Measurements from ENCODE around the gene ZNF80. TPM values are rescaled to one million over a fixed set of nuclear protein-coding genes. Genes with fewer than 3 reads are reported as not detected.

The ZNF80 gene
- total RNA-seq, 1 experiment from 2014 or later: not detected

GRCh38 chr3:114207768-114208167 lies 29.6 kb downstream of the ZNF80 start:
- H3K4me2 ChIP-seq (ENCODE audit: low read depth, low read length, poor library complexity, severe bottlenecking): no peak overlapping the region
- no peak for DNase-seq
- H3K9ac ChIP-seq (ENCODE audit: low read length): no peak overlapping the region

GRCh38 chr3:114206342-114206741 lies 31.0 kb downstream of the ZNF80 start:
- Histone ChIP-seq H2AFZ (ENCODE audit: low read length) (no peak overlapping the region), H3K9ac (ENCODE audit: low read length) (no peak overlapping the region), H3K9me2 (replicated peaks; ENCODE audit: insufficient read depth, low read length) (no peaks in the 10 kb centered on the region)

More at GRCh38 chr3:114207768-114208167, 29.6 kb downstream of the ZNF80 start:
- Histone ChIP-seq H3K4me3 (ENCODE audit: low read length) (no peak overlapping the region), H4K20me1 (ENCODE audit: insufficient read depth, low read depth, low read length) (no peaks in the 10 kb centered on the region), H3K27ac (ENCODE audit: low read length) (no peak overlapping the region), H3K79me2 (ENCODE audit: low read length) (no peaks in the 10 kb centered on the region), H3K9me2 (replicated peaks; ENCODE audit: insufficient read depth, low read length) (no peaks in the 10 kb centered on the region), H3K4me1 (ENCODE audit: low read length) (peaks cover 17% of the 10 kb centered on the region), H3K36me3 (ENCODE audit: insufficient read depth, low read length) (no peaks in the 10 kb centered on the region), H3K9me3 (ENCODE audit: low read length) (no peaks in the 10 kb centered on the region), H3K27me3 (ENCODE audit: low read length) (no peaks in the 10 kb centered on the region), H2AFZ (ENCODE audit: low read length) (no peak overlapping the region)

GRCh38 chr3:114205541-114205940 lies 31.8 kb downstream of the ZNF80 start:
- no peak overlapping the region for H3K4me3 ChIP-seq (ENCODE audit: low read length)
- no peaks in the 10 kb centered on the region for H3K27me3 ChIP-seq (ENCODE audit: low read length)

More at GRCh38 chr3:114206342-114206741, 31.0 kb downstream of the ZNF80 start:
- H3K27ac ChIP-seq (ENCODE audit: low read length): no peak overlapping the region
- H3K4me3 ChIP-seq (ENCODE audit: low read length): no peak overlapping the region
- no peak for DNase-seq
- no peak overlapping the region for H3K4me2 ChIP-seq (ENCODE audit: low read depth, low read length, poor library complexity, severe bottlenecking)
- no peaks in the 10 kb centered on the region for H3K79me2 ChIP-seq (ENCODE audit: low read length)
- no peaks in the 10 kb centered on the region for H3K36me3 ChIP-seq (ENCODE audit: insufficient read depth, low read length)
- no peaks in the 10 kb centered on the region for H3K9me3 ChIP-seq (ENCODE audit: low read length)
- H3K4me1 ChIP-seq (ENCODE audit: low read length): peaks cover 3% of the 10 kb centered on the region
- no peaks in the 10 kb centered on the region for H3K27me3 ChIP-seq (ENCODE audit: low read length)
- no peaks in the 10 kb centered on the region for H4K20me1 ChIP-seq (ENCODE audit: insufficient read depth, low read depth, low read length)

GRCh38 chr3:114194750-114195149 lies 42.6 kb downstream of the ZNF80 start:
- Histone ChIP-seq H3K4me1 (ENCODE audit: low read length) (peaks cover 8% of the 10 kb centered on the region), H3K4me3 (ENCODE audit: low read length) (no peak overlapping the region), H2AFZ (ENCODE audit: low read length) (no peak overlapping the region), H3K9ac (ENCODE audit: low read length) (no peak overlapping the region), H3K27me3 (ENCODE audit: low read length) (no peaks in the 10 kb centered on the region), H3K36me3 (ENCODE audit: insufficient read depth, low read length) (no peaks in the 10 kb centered on the region), H3K9me3 (ENCODE audit: low read length) (no peaks in the 10 kb centered on the region), H3K9me2 (replicated peaks; ENCODE audit: insufficient read depth, low read length) (no peaks in the 10 kb centered on the region), H3K79me2 (ENCODE audit: low read length) (no peaks in the 10 kb centered on the region), H3K27ac (ENCODE audit: low read length) (no peak overlapping the region), H4K20me1 (ENCODE audit: insufficient read depth, low read depth, low read length) (no peaks in the 10 kb centered on the region), H3K4me2 (ENCODE audit: low read depth, low read length, poor library complexity, severe bottlenecking) (no peak overlapping the region)
- DNase-seq: no peak

More at GRCh38 chr3:114205541-114205940, 31.8 kb downstream of the ZNF80 start:
- no peak for DNase-seq
- Histone ChIP-seq H4K20me1 (ENCODE audit: insufficient read depth, low read depth, low read length) (no peaks in the 10 kb centered on the region), H3K36me3 (ENCODE audit: insufficient read depth, low read length) (no peaks in the 10 kb centered on the region), H3K9ac (ENCODE audit: low read length) (no peak overlapping the region), H3K4me2 (ENCODE audit: low read depth, low read length, poor library complexity, severe bottlenecking) (no peak overlapping the region), H3K4me1 (ENCODE audit: low read length) (no peaks in the 10 kb centered on the region), H3K79me2 (ENCODE audit: low read length) (no peaks in the 10 kb centered on the region), H3K9me2 (replicated peaks; ENCODE audit: insufficient read depth, low read length) (no peaks in the 10 kb centered on the region), H2AFZ (ENCODE audit: low read length) (no peak overlapping the region), H3K9me3 (ENCODE audit: low read length) (no peaks in the 10 kb centered on the region), H3K27ac (ENCODE audit: low read length) (no peak overlapping the region)

GRCh38 chr3:114192136-114192535 lies 45.2 kb downstream of the ZNF80 start:
- H2AFZ ChIP-seq (ENCODE audit: low read length): no peak overlapping the region
- H3K9me2 ChIP-seq (replicated peaks; ENCODE audit: insufficient read depth, low read length): no peaks in the 10 kb centered on the region
- H3K4me3 ChIP-seq (ENCODE audit: low read length): no peak overlapping the region
- H3K4me1 ChIP-seq (ENCODE audit: low read length): peaks cover 8% of the 10 kb centered on the region
- H3K4me2 ChIP-seq (ENCODE audit: low read depth, low read length, poor library complexity, severe bottlenecking): no peak overlapping the region
- H3K79me2 ChIP-seq (ENCODE audit: low read length): no peaks in the 10 kb centered on the region
- no peaks in the 10 kb centered on the region for H3K27me3 ChIP-seq (ENCODE audit: low read length)
- H4K20me1 ChIP-seq (ENCODE audit: insufficient read depth, low read depth, low read length): no peaks in the 10 kb centered on the region
- no peak overlapping the region for H3K27ac ChIP-seq (ENCODE audit: low read length)
- no peak overlapping the region for H3K9ac ChIP-seq (ENCODE audit: low read length)
- no peak for DNase-seq
- H3K36me3 ChIP-seq (ENCODE audit: insufficient read depth, low read length): no peaks in the 10 kb centered on the region
- no peaks in the 10 kb centered on the region for H3K9me3 ChIP-seq (ENCODE audit: low read length)

GRCh38 chr3:114186501-114186900 lies 50.9 kb downstream of the ZNF80 start:
- H3K4me1 ChIP-seq (ENCODE audit: low read length): no peaks in the 10 kb centered on the region
- H3K27ac ChIP-seq (ENCODE audit: low read length): no peak overlapping the region
- H3K9me3 ChIP-seq (ENCODE audit: low read length): no peaks in the 10 kb centered on the region
- no peaks in the 10 kb centered on the region for H3K27me3 ChIP-seq (ENCODE audit: low read length)
- H2AFZ ChIP-seq (ENCODE audit: low read length): no peak overlapping the region
- H3K9me2 ChIP-seq (replicated peaks; ENCODE audit: insufficient read depth, low read length): no peaks in the 10 kb centered on the region
- no peak for DNase-seq
- H3K4me2 ChIP-seq (ENCODE audit: low read depth, low read length, poor library complexity, severe bottlenecking): no peak overlapping the region
- no peak overlapping the region for H3K4me3 ChIP-seq (ENCODE audit: low read length)
- H3K36me3 ChIP-seq (ENCODE audit: insufficient read depth, low read length): no peaks in the 10 kb centered on the region
- H3K79me2 ChIP-seq (ENCODE audit: low read length): no peaks in the 10 kb centered on the region
- no peaks in the 10 kb centered on the region for H4K20me1 ChIP-seq (ENCODE audit: insufficient read depth, low read depth, low read length)
- H3K9ac ChIP-seq (ENCODE audit: low read length): no peak overlapping the region

Other genes starting within 250 kb of the ZNF80 start
- 2.8 and 9.4 TPM in 2 replicates for gene CCDC191, start 181.1 kb downstream of the ZNF80 start, total RNA-seq (2014; rRNA removed; shearing (Covaris generic); ENCODE audit: low replicate concordance)
- 27.1 and 56.9 TPM in 2 replicates for gene QTRT2, start 180.8 kb downstream of the ZNF80 start, total RNA-seq (2014; rRNA removed; shearing (Covaris generic); ENCODE audit: low replicate concordance)
- gene DRD3, start 58.5 kb downstream of the ZNF80 start, total RNA-seq (2014; rRNA removed; shearing (Covaris generic); ENCODE audit: low replicate concordance): not detected in 2 replicates
- 1.2 and 3.3 TPM in 2 replicates for gene TIGIT, start 56.5 kb upstream of the ZNF80 start, total RNA-seq (2014; rRNA removed; shearing (Covaris generic); ENCODE audit: low replicate concordance)